ENCODE measurements around the gene MEGF11.

The MEGF11 gene

GRCh38 chr15:66170042-66170441 lies 83.5 kb downstream of the MEGF11 start:
- no peak for DNase-seq (ENCODE audit: low spot score)

- DNase-seq (ENCODE audit: low spot score) = no peak
Observed at GRCh38 chr15:66169625-66170024, 83.9 kb downstream of the MEGF11 start.

- no peak for DNase-seq (ENCODE audit: low spot score)
Observed at GRCh38 chr15:66169023-66169422, 84.5 kb downstream of the MEGF11 start.

GRCh38 chr15:66167854-66168253 lies 85.7 kb downstream of the MEGF11 start:
- no peak for DNase-seq (ENCODE audit: low spot score)

GRCh38 chr15:66165856-66166255 lies 87.7 kb downstream of the MEGF11 start:
- no peak for DNase-seq (ENCODE audit: low spot score)

- DNase-seq (ENCODE audit: low spot score) = no peak
Observed at GRCh38 chr15:66164788-66165187, 88.8 kb downstream of the MEGF11 start.

GRCh38 chr15:66163553-66163952 lies 90.0 kb downstream of the MEGF11 start:
- DNase-seq (ENCODE audit: low spot score) = no peak

- DNase-seq (ENCODE audit: low spot score) = no peak
Observed at GRCh38 chr15:66162286-66162685, 91.3 kb downstream of the MEGF11 start.

GRCh38 chr15:66161575-66162118 lies 91.9 kb downstream of the MEGF11 start:
- no peak for DNase-seq (ENCODE audit: low spot score)

GRCh38 chr15:66161108-66161507 lies 92.4 kb downstream of the MEGF11 start:
- no peak for DNase-seq (ENCODE audit: low spot score)

GRCh38 chr15:66157507-66157906 lies 96.0 kb downstream of the MEGF11 start:
- DNase-seq (ENCODE audit: low spot score) = no peak

- no peak for DNase-seq (ENCODE audit: low spot score)
Observed at GRCh38 chr15:66156310-66156975, 97.1 kb downstream of the MEGF11 start.

- no peak for DNase-seq (ENCODE audit: low spot score)
Observed at GRCh38 chr15:66155065-66155464, 98.5 kb downstream of the MEGF11 start.

GRCh38 chr15:66154581-66154980 lies 99.0 kb downstream of the MEGF11 start:
- DNase-seq (ENCODE audit: low spot score) = no peak

- DNase-seq (ENCODE audit: low spot score) = no peak
Observed at GRCh38 chr15:66153549-66154415, 99.8 kb downstream of the MEGF11 start.

GRCh38 chr15:66152650-66153049 lies 100.9 kb downstream of the MEGF11 start:
- DNase-seq (ENCODE audit: low spot score) = no peak

GRCh38 chr15:66151809-66152208 lies 101.7 kb downstream of the MEGF11 start:
- no peak for DNase-seq (ENCODE audit: low spot score)

GRCh38 chr15:66149871-66150270 lies 103.7 kb downstream of the MEGF11 start:
- no peak for DNase-seq (ENCODE audit: low spot score)

GRCh38 chr15:66148187-66148586 lies 105.4 kb downstream of the MEGF11 start:
- no peak for DNase-seq (ENCODE audit: low spot score)

GRCh38 chr15:66147440-66147839 lies 106.1 kb downstream of the MEGF11 start:
- DNase-seq (ENCODE audit: low spot score) = no peak

- DNase-seq (ENCODE audit: low spot score) = no peak
Observed at GRCh38 chr15:66145726-66146182, 107.8 kb downstream of the MEGF11 start.

GRCh38 chr15:66144978-66145725 lies 108.4 kb downstream of the MEGF11 start:
- no peak for DNase-seq (ENCODE audit: low spot score)
